Activated CD4-positive, alpha-beta T cell treated with anti-CD3 and anti-CD28 coated beads for 48 hours (primary cell): ENCODE data around the gene AIG1.
"Not testable (repeated sequence)": the region's sequence is repeated elsewhere in the genome, so short reads cannot be mapped to it uniquely, and the experiment has no call there.

Experiments used
- DNase-seq: peaks from one replicate; pipeline ENCODE4 v3.0.0-alpha.2; 2020

The AIG1 gene

GRCh38 chr6:143059663-143060353, 881 bp upstream of the AIG1 start:
- DNase-seq = peak; percentile 46

GRCh38 chr6:143060354-143060805, 309 bp upstream of the AIG1 start:
- DNase-seq = peak; percentile 83

GRCh38 chr6:143061597-143062385, 1.1 kb downstream of the AIG1 start:
- no peak for DNase-seq

- no peak for DNase-seq
These were observed 1.9 kb downstream of the AIG1 start for GRCh38 chr6:143062551-143062950.

- DNase-seq = no peak
These were observed 2.9 kb downstream of the AIG1 start for GRCh38 chr6:143063631-143064030.

GRCh38 chr6:143064271-143064670, 3.6 kb downstream of the AIG1 start:
- no peak for DNase-seq

GRCh38 chr6:143064951-143065683, 4.4 kb downstream of the AIG1 start:
- DNase-seq = no peak

GRCh38 chr6:143068001-143068400, 7.3 kb downstream of the AIG1 start:
- DNase-seq = no peak

GRCh38 chr6:143074101-143074500, 13.4 kb downstream of the AIG1 start:
- DNase-seq = no peak

- DNase-seq = no peak
These were observed 14.1 kb downstream of the AIG1 start for GRCh38 chr6:143074670-143075318.

GRCh38 chr6:143078468-143079324, 18.0 kb downstream of the AIG1 start:
- DNase-seq = no peak

- no peak for DNase-seq
These were observed 18.6 kb downstream of the AIG1 start for GRCh38 chr6:143079325-143079640.

GRCh38 chr6:143082274-143082673, 21.6 kb downstream of the AIG1 start:
- DNase-seq = not testable (repeated sequence)

GRCh38 chr6:143084019-143084418, 23.3 kb downstream of the AIG1 start:
- DNase-seq = not testable (repeated sequence)

GRCh38 chr6:143087335-143087734, 26.6 kb downstream of the AIG1 start:
- not testable (repeated sequence) for DNase-seq

- DNase-seq = no peak
These were observed 27.2 kb downstream of the AIG1 start for GRCh38 chr6:143087856-143088255.

GRCh38 chr6:143090314-143091044, 29.8 kb downstream of the AIG1 start:
- no peak for DNase-seq

- no peak for DNase-seq
These were observed 32.1 kb downstream of the AIG1 start for GRCh38 chr6:143092768-143093167.

GRCh38 chr6:143093290-143093689, 32.6 kb downstream of the AIG1 start:
- DNase-seq = no peak

- no peak for DNase-seq
These were observed 35.7 kb downstream of the AIG1 start for GRCh38 chr6:143096403-143096802.

GRCh38 chr6:143097224-143097795, 36.6 kb downstream of the AIG1 start:
- DNase-seq = no peak
